GM23248 (cell line): Measurements from ENCODE around the gene LDLRAD3. TPM values are rescaled to one million over a fixed set of nuclear protein-coding genes. Genes with fewer than 3 reads are reported as not detected.

Experiments
- DNase-seq: peaks from one replicate; pipeline ENCODE4 v3.0.0-alpha.2; 2015
- H2AFZ ChIP-seq: fragments of 200-600 bp; sonication (generic); 2 replicates; pipeline ENCODE4 v1.6.1; 2016; ENCODE audit warnings: antibody characterized with exemption
- H3F3A ChIP-seq: fragments of 200-600 bp; sonication (generic); 2 replicates; pipeline ENCODE4 v1.6.1; 2016; ENCODE audit warnings: mild to moderate bottlenecking, antibody characterized with exemption, mixed run types; ENCODE audit not compliant: insufficient read depth
- H3K27ac ChIP-seq: fragments of 200-600 bp; sonication (generic); 2 replicates; pipeline ENCODE4 v1.5.1; 2016; ENCODE audit warnings: mild to moderate bottlenecking
- H3K27me3 ChIP-seq: fragments of 200-600 bp; sonication (generic); replicated peaks from 2 replicates; pipeline ENCODE4 v1.6.1; 2016; ENCODE audit warnings: mild to moderate bottlenecking; ENCODE audit not compliant: insufficient read depth
- H3K36me3 ChIP-seq: fragments of 200-600 bp; sonication (generic); 2 replicates; pipeline ENCODE4 v1.6.1; 2016; ENCODE audit warnings: low read depth, mild to moderate bottlenecking
- H3K4me1 ChIP-seq: fragments of 200-600 bp; sonication (generic); 2 replicates; pipeline ENCODE4 v1.6.1; 2016; ENCODE audit warnings: mild to moderate bottlenecking; ENCODE audit not compliant: insufficient read depth
- H3K4me2 ChIP-seq: fragments of 200-600 bp; sonication (generic); one replicate; pipeline ENCODE4 v1.6.1; 2016; ENCODE audit warnings: mild to moderate bottlenecking; ENCODE audit not compliant: unreplicated experiment
- H3K4me3 ChIP-seq: fragments of 200-600 bp; sonication (generic); 2 replicates; pipeline ENCODE4 v1.5.1; 2016; ENCODE audit warnings: mild to moderate bottlenecking
- H3K79me2 ChIP-seq: fragments of 200-600 bp; sonication (generic); 2 replicates; pipeline ENCODE4 v1.6.1; 2016; ENCODE audit warnings: mild to moderate bottlenecking; ENCODE audit not compliant: insufficient read depth
- H3K9ac ChIP-seq: fragments of 200-600 bp; sonication (generic); 2 replicates; pipeline ENCODE4 v1.6.1; 2016; ENCODE audit warnings: mild to moderate bottlenecking
- H3K9me2 ChIP-seq: fragments of 200-600 bp; sonication (generic); 2 replicates; pipeline ENCODE4 v1.6.1; 2016; ENCODE audit warnings: mixed run types, mild to moderate bottlenecking, moderate library complexity; ENCODE audit not compliant: insufficient read depth
- H3K9me3 ChIP-seq: fragments of 200-600 bp; sonication (generic); one replicate; pipeline ENCODE4 v1.6.1; 2017; ENCODE audit warnings: low read depth
- H4K20me1 ChIP-seq: fragments of 200-600 bp; sonication (generic); 2 replicates; pipeline ENCODE4 v1.6.0; 2016; ENCODE audit not compliant: insufficient read depth
- EZH2 ChIP-seq: fragments of 200-600 bp; sonication (generic); IDR thresholded peaks from 2 replicates; pipeline ENCODE4 v1.6.1; 2018; ENCODE audit warnings: antibody characterized with exemption, mild to moderate bottlenecking; ENCODE audit not compliant: insufficient read depth, poor library complexity, severe bottlenecking
- EZH2phosphoT487 ChIP-seq: fragments of 200-600 bp; sonication (generic); IDR thresholded peaks from 2 replicates; pipeline ENCODE4 v1.6.1; 2018; ENCODE audit warnings: antibody characterized with exemption, moderate library complexity, mild to moderate bottlenecking, low read depth; ENCODE audit not compliant: insufficient read depth
- WGBS, 2 experiments: methylation state at CpG; one replicate each; pipeline ENCODE4 v1.1.6; 2015 to 2017; ENCODE audit warnings: low lambda C conversion rate in 2 of 2, low coverage in 1 of 2; ENCODE audit errors: missing lambda C conversion rate in 2 of 2; 5-methylcytosine and 5-hydroxymethylcytosine counted together
- in situ Hi-C: fragments of 300-500 bp; cut with MboI; formaldehyde crosslinking; loops from 2 replicates; pipeline ENCODE4 v1.15.0; 2020
- polyA plus RNA-seq: library from polyadenylated mRNA; unstranded; fragments of >200 nt; fragmentation: Nextera tagmentation; extraction: Ambion mirVana; gene quantifications from 2 replicates; pipeline ENCODE4 v1.2.1, GENCODE V29; 2016
- total RNA-seq: library from RNA; depleted of rRNA; stranded (reverse); fragments of >200 nt; shearing (Covaris generic); gene quantifications from 2 replicates; pipeline ENCODE4 v1.2.3, GENCODE V29; 2014

LDLRAD3 gene
- total and polyA plus RNA-seq, 2 experiments from 2014 or later, result 6.2 to 6.6 TPM

DNA sequence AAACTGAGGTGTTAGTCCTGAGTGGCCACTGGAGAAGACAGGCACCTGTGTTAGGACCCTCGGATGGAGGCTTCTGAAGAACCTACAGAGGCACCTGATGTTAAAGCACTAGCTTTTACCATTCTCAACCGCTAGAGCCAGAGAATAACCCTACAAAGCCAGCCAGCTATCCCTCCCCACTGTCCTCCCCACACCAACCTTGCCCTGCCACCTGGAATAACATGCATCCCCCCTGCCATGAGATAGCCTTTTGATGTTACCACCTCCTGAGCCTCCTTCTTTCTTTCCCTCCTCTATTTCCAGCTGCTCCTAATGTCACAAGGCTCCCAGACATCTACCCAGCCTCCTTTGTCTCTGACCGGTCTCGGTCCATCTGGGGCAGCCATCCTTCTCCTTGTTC, 317.2 kb downstream of the LDLRAD3 start:
- in situ Hi-C loops, result loop anchor here (5.0 to 10.0 kb wide), 2 partner anchors 436 to 644 kb away; partner anchors contain the start of gene FJX1
- H3K9me3 ChIP-seq, result no peaks in the 10 kb centered on the region
- H3F3A ChIP-seq, result no peaks in the 10 kb centered on the region
- DNase-seq, result no peak
- no peak overlapping the region for H3K9ac ChIP-seq
- no peaks in the 10 kb centered on the region for H4K20me1 ChIP-seq
- no peaks in the 10 kb centered on the region for H3K36me3 ChIP-seq
- H2AFZ ChIP-seq, result no peak overlapping the region
- H3K27ac ChIP-seq, result no peak overlapping the region
- H3K27me3 ChIP-seq, result peaks cover 25% of the 10 kb centered on the region
- TF ChIP-seq EZH2phosphoT487, result no peak
- TF ChIP-seq EZH2, result no peak
- no peaks in the 10 kb centered on the region for H3K79me2 ChIP-seq
- no peaks in the 10 kb centered on the region for H3K4me1 ChIP-seq
- H3K4me2 ChIP-seq, result no peak overlapping the region
- H3K9me2 ChIP-seq, result no peaks in the 10 kb centered on the region
- WGBS, 2 experiments, result 80% methylated on average over 4 of the region's 4 CpGs
- H3K4me3 ChIP-seq, result no peak overlapping the region

DNA sequence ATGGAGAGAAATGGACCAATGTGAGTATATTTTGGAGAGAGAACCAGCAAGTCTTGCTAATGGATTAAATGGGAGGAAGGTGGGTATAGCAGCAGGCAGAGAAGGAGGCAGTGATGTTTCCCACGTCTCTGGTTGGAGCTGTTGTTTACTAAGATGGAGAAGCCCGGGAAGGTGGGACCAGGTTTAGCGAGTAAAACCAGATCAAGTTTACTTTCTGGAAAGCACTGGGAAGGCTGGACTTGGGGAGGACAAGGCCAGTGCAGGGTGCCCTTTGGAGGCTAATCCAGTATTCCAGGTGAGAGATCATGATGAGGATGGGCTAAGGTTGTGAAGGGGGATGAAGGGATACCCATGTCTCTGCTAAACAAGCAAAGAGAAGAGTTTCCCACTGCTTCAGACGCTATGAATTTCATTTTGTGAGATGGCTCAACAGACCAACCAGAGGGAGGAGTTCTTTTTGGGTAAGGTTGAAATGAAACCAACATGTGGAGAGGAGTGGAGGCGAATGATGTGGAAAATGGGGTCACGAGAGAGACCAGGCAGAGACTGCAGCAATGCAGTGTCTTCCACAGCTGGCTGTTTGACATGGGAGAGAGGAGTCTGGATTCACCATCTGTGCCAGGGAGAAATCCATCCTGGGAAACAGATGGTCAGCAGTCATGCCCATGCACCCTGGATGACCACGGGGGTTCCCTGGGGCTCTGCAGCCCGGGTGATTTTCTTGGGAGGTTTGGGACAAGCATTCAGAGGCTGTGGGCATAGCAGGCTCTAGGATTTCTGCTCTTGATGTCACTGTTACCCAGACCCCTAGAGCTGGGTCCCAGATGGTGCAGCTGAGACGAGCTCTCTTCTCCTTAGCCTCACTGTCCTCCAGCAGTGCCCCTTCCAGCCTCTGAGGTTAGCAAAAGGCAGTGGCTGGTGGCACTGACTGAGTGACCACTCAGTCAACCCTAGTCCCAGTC, 320.4 kb downstream of the LDLRAD3 start:
- Histone ChIP-seq H3K79me2 (no peaks in the 10 kb centered on the region), H3K27ac (no peak overlapping the region), H3K27me3 (peaks cover 25% of the 10 kb centered on the region), H3K4me1 (no peaks in the 10 kb centered on the region), H2AFZ (no peak overlapping the region), H3K9ac (no peak overlapping the region), H3F3A (no peaks in the 10 kb centered on the region), H3K36me3 (no peaks in the 10 kb centered on the region), H4K20me1 (no peaks in the 10 kb centered on the region), H3K4me3 (no peak overlapping the region), H3K9me3 (no peaks in the 10 kb centered on the region), H3K4me2 (no peak overlapping the region), H3K9me2 (no peaks in the 10 kb centered on the region)
- in situ Hi-C loops, result loop anchor here (5.0 to 10.0 kb wide), 2 partner anchors 439 to 647 kb away; partner anchors contain the start of gene FJX1
- 59 to 73% methylated on average over 7 to 9 of the region's 9 CpGs for WGBS, 2 experiments
- TF ChIP-seq EZH2phosphoT487, result no peak
- TF ChIP-seq EZH2, result no peak
- DNase-seq, result no peak

DNA sequence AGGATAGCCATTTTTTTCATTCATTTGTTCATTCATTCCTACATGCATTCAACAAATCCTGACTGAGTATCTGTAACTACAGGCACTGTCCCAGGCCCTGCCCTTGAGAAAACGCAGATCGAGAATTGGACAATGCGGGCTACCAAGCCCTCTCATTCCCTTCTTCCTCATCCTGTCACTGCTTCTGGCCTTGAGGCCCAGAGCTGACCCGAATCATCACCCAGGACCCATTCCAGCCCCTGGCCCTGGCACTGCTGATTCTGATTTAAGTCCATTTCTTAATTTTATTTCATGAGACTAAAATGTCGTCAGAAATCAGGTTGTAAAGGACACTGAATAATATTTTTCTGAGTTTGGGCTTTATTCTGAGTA, 321.1 kb downstream of the LDLRAD3 start:
- in situ Hi-C loops, result loop anchor here (5.0 to 10.0 kb wide), 2 partner anchors 440 to 648 kb away; partner anchors contain the start of gene FJX1
- 83 to 88% methylated on average over 5 of the region's 5 CpGs for WGBS, 2 experiments
- no peak overlapping the region for H3K4me2 ChIP-seq

DNA sequence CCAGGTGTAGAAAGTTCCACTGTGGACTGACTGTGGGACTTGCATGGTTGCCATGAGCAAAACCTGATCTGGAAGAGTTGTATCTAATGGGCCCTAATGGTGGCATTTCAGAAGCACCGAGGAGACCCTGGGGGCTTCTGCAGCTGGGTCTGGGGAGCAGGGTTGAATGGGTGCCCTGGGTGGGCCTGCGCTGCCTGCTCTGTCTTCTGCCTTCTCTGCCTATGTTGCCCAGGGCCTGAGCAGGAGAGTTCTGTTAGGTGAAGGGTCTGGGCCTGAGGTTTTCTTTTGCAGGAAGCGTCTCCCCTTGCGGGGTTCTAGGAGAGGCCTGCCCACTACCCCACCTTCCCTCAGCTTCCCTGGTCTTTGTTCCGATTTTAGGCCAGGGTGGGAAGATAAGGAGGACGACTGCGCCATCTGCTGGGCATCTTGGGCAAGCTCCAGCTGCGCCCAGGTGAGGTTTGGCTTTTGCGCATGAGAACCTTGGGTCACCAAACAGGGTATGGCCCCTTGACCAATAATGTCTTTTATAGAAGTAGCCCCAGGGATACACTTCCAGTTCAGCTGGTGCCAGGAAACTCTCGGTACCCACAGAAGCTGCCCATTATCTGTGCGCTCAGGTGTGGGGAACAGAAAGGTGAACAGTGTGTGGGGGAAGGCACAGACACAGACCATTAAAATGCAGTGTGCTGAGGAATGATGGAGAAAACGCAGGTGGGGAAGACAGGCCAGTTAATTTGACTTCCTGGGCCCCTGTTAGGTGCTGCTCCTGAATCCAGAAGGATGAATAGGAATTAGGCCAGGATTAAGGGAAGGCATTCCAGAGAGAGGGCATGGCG, 322.1 kb downstream of the LDLRAD3 start:
- Histone ChIP-seq H3K4me3 (no peak overlapping the region), H3K36me3 (no peaks in the 10 kb centered on the region), H3K9ac (no peak overlapping the region), H3K79me2 (no peaks in the 10 kb centered on the region), H3F3A (no peaks in the 10 kb centered on the region), H3K9me2 (no peaks in the 10 kb centered on the region), H3K9me3 (no peaks in the 10 kb centered on the region), H3K4me1 (no peaks in the 10 kb centered on the region), H3K27ac (no peak overlapping the region), H2AFZ (no peak overlapping the region), H4K20me1 (no peaks in the 10 kb centered on the region), H3K27me3 (peaks cover 19% of the 10 kb centered on the region), H3K4me2 (no peak overlapping the region)
- peak; percentile 61 for DNase-seq
- no peak for TF ChIP-seq EZH2phosphoT487
- TF ChIP-seq EZH2, result no peak
- in situ Hi-C loops, result loop anchor here (10.0 kb wide), 1 partner anchor 441 kb away; no protein-coding TSS in a partner anchor
- 32 to 33% methylated on average over 13 of the region's 13 CpGs for WGBS, 2 experiments

More for the DNA sequence above, 321.1 kb downstream of the LDLRAD3 start:
- Histone ChIP-seq H3K4me1 (no peaks in the 10 kb centered on the region), H3K79me2 (no peaks in the 10 kb centered on the region), H3K27ac (no peak overlapping the region), H3K9ac (no peak overlapping the region), H4K20me1 (no peaks in the 10 kb centered on the region), H2AFZ (no peak overlapping the region), H3K9me2 (no peaks in the 10 kb centered on the region), H3K27me3 (peaks cover 25% of the 10 kb centered on the region), H3K9me3 (no peaks in the 10 kb centered on the region), H3K4me3 (no peak overlapping the region), H3F3A (no peaks in the 10 kb centered on the region), H3K36me3 (no peaks in the 10 kb centered on the region)
- TF ChIP-seq EZH2phosphoT487 (no peak), EZH2 (no peak)
- DNase-seq, result no peak
